Erythroblast (primary cell): ENCODE data around the gene TRPC4AP.

Experiments
- GATA1 ChIP-seq: IDR thresholded peaks from 2 replicates; pipeline ENCODE4 v1.6.1; 2011; ENCODE audit warnings: low read depth, mild to moderate bottlenecking, control low read depth, low read length, moderate library complexity
- POLR2A ChIP-seq: IDR thresholded peaks from 2 replicates; pipeline ENCODE4 v1.6.1; 2011; ENCODE audit warnings: mild to moderate bottlenecking, low read length

DNA sequence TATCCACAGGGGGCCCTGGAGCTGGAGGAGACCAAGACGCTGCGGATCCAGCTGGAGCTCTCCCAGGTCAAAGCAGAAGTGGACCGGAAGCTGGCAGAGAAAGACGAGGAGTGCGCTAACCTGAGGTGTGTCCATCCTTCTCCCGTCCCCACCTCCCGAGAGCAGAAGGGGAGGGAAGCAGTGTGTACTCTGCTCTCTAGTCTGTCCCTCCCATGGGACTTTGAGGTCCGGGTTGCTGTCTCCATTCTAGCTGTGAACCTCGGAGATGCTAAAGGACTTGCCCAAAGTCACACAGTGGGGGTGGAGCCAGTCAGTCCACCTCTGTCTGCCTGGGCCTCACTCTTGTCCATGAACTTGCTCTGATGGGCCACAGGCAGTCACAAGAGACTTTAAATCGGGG lies 92.8 kb downstream of the TRPC4AP start:
- TF ChIP-seq POLR2A (no peak), GATA1 (no peak)
